HEK293 (cell line): ENCODE data around the gene TLE2.

Experiments
- CTCF ChIA-PET: fragments of 350-600 bp; formaldehyde crosslinking; extraction: SDS; loops from one replicate; lab custom pipeline; 2021; ENCODE audit warnings: antibody characterized with exemption; lab: Yijun Ruan, JAX
- POLR2A ChIA-PET: fragments of 300-600 bp; formaldehyde crosslinking; extraction: SDS; loops from one replicate; lab custom pipeline; 2020; ENCODE audit warnings: antibody characterized with exemption, inconsistent platforms; lab: Yijun Ruan, JAX
- H3K27ac ChIP-seq: fragments of 200-500 bp; sonication (Bioruptor generic); 2 replicates; pipeline ENCODE4 v1.5.1; 2014; ENCODE audit warnings: low read depth, low read length, control low read depth, inconsistent platforms; ENCODE audit errors: extremely low read depth
- H3K36me3 ChIP-seq, 2 experiments: fragments of 200-500 bp in 1 of 2; sonication (Bioruptor generic) in 1 of 2; 1 replicate in 1 of 2; 2 replicates in 1 of 2; pipeline ENCODE4 v1.5.1; 2014 to 2017; ENCODE audit warnings: inconsistent platforms in 2 of 2, low read length in 2 of 2; ENCODE audit not compliant: control insufficient read depth in 2 of 2, insufficient read depth in 1 of 2
- H3K4me1 ChIP-seq: fragments of 200-500 bp; sonication (Bioruptor generic); 2 replicates; pipeline ENCODE4 v1.5.1; 2014; ENCODE audit warnings: mild to moderate bottlenecking, low read length, inconsistent platforms; ENCODE audit not compliant: control insufficient read depth, insufficient read depth
- H3K4me3 ChIP-seq: 2 replicates; pipeline ENCODE4 v1.5.1; 2011; ENCODE audit warnings: low read depth, mild to moderate bottlenecking, control low read depth, low read length, moderate library complexity
- H3K9me3 ChIP-seq: fragments of 200-500 bp; sonication (Bioruptor generic); 2 replicates; pipeline ENCODE4 v1.5.1; 2014; ENCODE audit warnings: low read depth, low read length, inconsistent platforms; ENCODE audit not compliant: control insufficient read depth, insufficient read depth
- GLI2 ChIP-seq: fragments of 450-650 bp; formaldehyde crosslinking; IDR thresholded peaks from 2 replicates; pipeline ENCODE4; 2017; ENCODE audit warnings: missing biosample characterization, missing genetic modification characterization, low read depth, borderline replicate concordance
- GLIS1 ChIP-seq: fragments of 450-650 bp; formaldehyde crosslinking; IDR thresholded peaks from 2 replicates; pipeline ENCODE4 v1.5.1; 2016; ENCODE audit warnings: missing biosample characterization, missing genetic modification characterization
- IKZF3 ChIP-seq: fragments of 450-650 bp; IDR thresholded peaks from 2 replicates; pipeline ENCODE4 v1.5.0; 2018; ENCODE audit warnings: missing biosample characterization, mild to moderate bottlenecking, missing genetic modification characterization, moderate library complexity
- PRDM4 ChIP-seq: fragments of 450-650 bp; formaldehyde crosslinking; IDR thresholded peaks from 2 replicates; pipeline ENCODE4 v1.5.1; 2017; ENCODE audit warnings: missing biosample characterization, missing genetic modification characterization
- ZBTB17 ChIP-seq: fragments of 450-650 bp; formaldehyde crosslinking; IDR thresholded peaks from 2 replicates; pipeline ENCODE4 v1.5.1; 2016; ENCODE audit warnings: missing biosample characterization, missing genetic modification characterization
- ZBTB20 ChIP-seq: fragments of 450-650 bp; formaldehyde crosslinking; IDR thresholded peaks from 2 replicates; pipeline ENCODE4 v1.5.1; 2016; ENCODE audit warnings: missing biosample characterization, missing genetic modification characterization
- ZBTB26 ChIP-seq: fragments of 450-650 bp; formaldehyde crosslinking; optimal IDR thresholded peaks from 2 replicates; pipeline ENCODE3; 2016; ENCODE audit warnings: missing biosample characterization, mild to moderate bottlenecking, missing genetic modification characterization
- ZBTB8A ChIP-seq: fragments of 450-650 bp; formaldehyde crosslinking; IDR thresholded peaks from 2 replicates; pipeline ENCODE4 v1.5.1; 2016; ENCODE audit warnings: missing biosample characterization, missing genetic modification characterization
- ZNF202 ChIP-seq: fragments of 450-650 bp; formaldehyde crosslinking; IDR thresholded peaks from 2 replicates; pipeline ENCODE4 v1.5.1; 2016; ENCODE audit warnings: missing biosample characterization, missing genetic modification characterization, borderline replicate concordance
- ZNF239 ChIP-seq: fragments of 450-650 bp; formaldehyde crosslinking; IDR thresholded peaks from 2 replicates; pipeline ENCODE4 v1.5.1; 2016; ENCODE audit warnings: missing biosample characterization, missing genetic modification characterization
- ZNF311 ChIP-seq: fragments of 450-650 bp; formaldehyde crosslinking; IDR thresholded peaks from 2 replicates; pipeline ENCODE4 v1.5.1; 2017; ENCODE audit warnings: missing biosample characterization, missing genetic modification characterization, borderline replicate concordance
- ZNF350 ChIP-seq: fragments of 450-650 bp; formaldehyde crosslinking; IDR thresholded peaks from 2 replicates; pipeline ENCODE4 v1.5.0; 2017; ENCODE audit warnings: missing biosample characterization, mild to moderate bottlenecking, missing genetic modification characterization
- ZNF37A ChIP-seq: fragments of 450-650 bp; IDR thresholded peaks from 2 replicates; pipeline ENCODE4 v1.5.1; 2018; ENCODE audit warnings: missing biosample characterization, missing genetic modification characterization
- ZNF391 ChIP-seq: fragments of 450-650 bp; formaldehyde crosslinking; IDR thresholded peaks from 2 replicates; pipeline ENCODE4 v1.5.1; 2016; ENCODE audit warnings: low read depth, missing biosample characterization, missing genetic modification characterization, borderline replicate concordance
- ZNF571 ChIP-seq: fragments of 450-650 bp; formaldehyde crosslinking; IDR thresholded peaks from 2 replicates; pipeline ENCODE4 v1.5.0; 2017; ENCODE audit warnings: missing biosample characterization, missing genetic modification characterization
- ZNF629 ChIP-seq: fragments of 450-650 bp; formaldehyde crosslinking; IDR thresholded peaks from 2 replicates; pipeline ENCODE4 v1.5.1; 2017; ENCODE audit warnings: missing biosample characterization, missing genetic modification characterization
- ZNF768 ChIP-seq: fragments of 450-650 bp; formaldehyde crosslinking; IDR thresholded peaks from 2 replicates; pipeline ENCODE4 v1.5.1; 2018; ENCODE audit warnings: missing biosample characterization, mild to moderate bottlenecking, missing genetic modification characterization
- TF ChIP-seq, protein P1 (sequence below): fragments of 450-650 bp; formaldehyde crosslinking; IDR thresholded peaks from 2 replicates; pipeline ENCODE4 v1.5.1; 2017; ENCODE audit warnings: missing biosample characterization, mild to moderate bottlenecking, missing genetic modification characterization, moderate library complexity
- TF ChIP-seq, protein P2 (sequence below): fragments of 450-650 bp; formaldehyde crosslinking; IDR thresholded peaks from 2 replicates; pipeline ENCODE4 v1.5.1; 2016; ENCODE audit warnings: missing biosample characterization, missing genetic modification characterization
- TF ChIP-seq, protein P3 (sequence below): fragments of 450-650 bp; formaldehyde crosslinking; IDR thresholded peaks from 2 replicates; pipeline ENCODE4 v1.5.1; 2016; ENCODE audit warnings: missing biosample characterization, missing genetic modification characterization

TLE2 gene

GRCh38 chr19:3058009-3058820, 29.1 kb upstream of the TLE2 start:
- CTCF ChIA-PET = no interaction called here
- H3K4me3 ChIP-seq = no peak overlapping the region
- POLR2A ChIA-PET = interaction anchor here (1.0 to 1.3 kb wide), 2 partner anchors 22 to 108 kb away, joined by 3 to 4 read pairs; no protein-coding TSS in a partner anchor
- TF ChIP-seq ZNF768 = peak; percentile 91
- no peak for TF ChIP-seq ZNF571 (tag by site-specific recombination)
- peak; percentile 93 for TF ChIP-seq PRDM4 (tag by site-specific recombination)
- peak; percentile 40 for TF ChIP-seq GLIS1 (tag by site-specific recombination)
- TF ChIP-seq, all 188 proteins: peak for 3
- 0 out of 2 replicates have a peak overlapping the region, but pooled peaks have one; percentile 76 for H3K27ac ChIP-seq
- H3K4me1 ChIP-seq = peaks cover 20% of the 10 kb centered on the region
- H3K9me3 ChIP-seq = no peaks in the 10 kb centered on the region
- peaks cover 11 to 65% of the 10 kb centered on the region in 2 experiments for H3K36me3 ChIP-seq

DNA sequence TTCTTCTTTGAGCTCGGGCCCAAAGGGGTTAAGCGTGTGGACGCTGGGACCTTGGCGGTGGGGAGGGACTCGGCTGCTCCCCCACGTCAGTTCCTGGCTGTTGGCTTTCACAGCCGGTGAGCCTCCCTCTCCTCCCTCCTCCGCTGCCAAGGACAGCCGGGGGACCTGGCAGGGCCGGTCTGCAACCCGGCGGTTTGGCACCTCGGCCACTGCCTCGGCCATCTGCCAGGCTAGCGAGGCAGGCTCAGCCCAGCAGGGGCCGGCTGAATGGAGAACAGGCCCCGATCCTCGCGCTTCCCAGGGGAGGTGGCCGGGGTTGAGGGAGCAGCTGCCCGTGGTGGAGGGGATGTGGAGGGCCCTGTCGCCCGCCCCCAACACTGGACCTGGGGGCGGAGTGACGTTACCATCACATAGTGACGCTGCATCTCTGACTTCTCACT, 28.2 kb upstream of the TLE2 start:
- Histone ChIP-seq H3K36me3 (peaks cover 11 to 67% of the 10 kb centered on the region in 2 experiments), H3K4me1 (peaks cover 20% of the 10 kb centered on the region), H3K27ac (peak overlapping the region; percentile 76; the same call in 1 of the 2 replicates), H3K9me3 (no peaks in the 10 kb centered on the region), H3K4me3 (no peak overlapping the region)
- ChIA-PET CTCF (no interaction called here), POLR2A (interaction anchor here (1.0 to 1.8 kb wide), 3 partner anchors 21 to 107 kb away, joined by 3 to 31 read pairs (median 4); no protein-coding TSS in a partner anchor)
- TF ChIP-seq, protein P1, sequence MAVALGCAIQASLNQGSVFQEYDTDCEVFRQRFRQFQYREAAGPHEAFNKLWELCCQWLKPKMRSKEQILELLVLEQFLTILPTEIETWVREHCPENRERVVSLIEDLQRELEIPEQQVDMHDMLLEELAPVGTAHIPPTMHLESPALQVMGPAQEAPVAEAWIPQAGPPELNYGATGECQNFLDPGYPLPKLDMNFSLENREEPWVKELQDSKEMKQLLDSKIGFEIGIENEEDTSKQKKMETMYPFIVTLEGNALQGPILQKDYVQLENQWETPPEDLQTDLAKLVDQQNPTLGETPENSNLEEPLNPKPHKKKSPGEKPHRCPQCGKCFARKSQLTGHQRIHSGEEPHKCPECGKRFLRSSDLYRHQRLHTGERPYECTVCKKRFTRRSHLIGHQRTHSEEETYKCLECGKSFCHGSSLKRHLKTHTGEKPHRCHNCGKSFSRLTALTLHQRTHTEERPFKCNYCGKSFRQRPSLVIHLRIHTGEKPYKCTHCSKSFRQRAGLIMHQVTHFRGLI (tag by site-specific recombination) = peak; percentile 39; the same call in 1 of the 2 replicates
- TF ChIP-seq ZNF391 (tag by site-specific recombination) (0 out of 2 replicates have a peak, but pooled peaks have one; percentile 23), ZNF239 (no peak), GLI2 (no peak), ZNF350 (tag by site-specific recombination) (no peak), ZNF37A (tag by site-specific recombination) (no peak), ZBTB8A (tag by site-specific recombination) (peak; percentile 75), ZNF202 (no peak), ZBTB20 (tag by site-specific recombination) (0 out of 2 replicates have a peak, but pooled peaks have one; percentile 47), ZNF629 (peak; percentile 94), ZNF311 (tag by site-specific recombination) (no peak), IKZF3 (tag by site-specific recombination) (peak; percentile 44; the same call in 1 of the 2 replicates), ZBTB26 (tag by site-specific recombination) (peak; percentile 17), ZBTB17 (tag by site-specific recombination) (peak; percentile 67; the same call in 1 of the 2 replicates)
- TF ChIP-seq, protein P2, sequence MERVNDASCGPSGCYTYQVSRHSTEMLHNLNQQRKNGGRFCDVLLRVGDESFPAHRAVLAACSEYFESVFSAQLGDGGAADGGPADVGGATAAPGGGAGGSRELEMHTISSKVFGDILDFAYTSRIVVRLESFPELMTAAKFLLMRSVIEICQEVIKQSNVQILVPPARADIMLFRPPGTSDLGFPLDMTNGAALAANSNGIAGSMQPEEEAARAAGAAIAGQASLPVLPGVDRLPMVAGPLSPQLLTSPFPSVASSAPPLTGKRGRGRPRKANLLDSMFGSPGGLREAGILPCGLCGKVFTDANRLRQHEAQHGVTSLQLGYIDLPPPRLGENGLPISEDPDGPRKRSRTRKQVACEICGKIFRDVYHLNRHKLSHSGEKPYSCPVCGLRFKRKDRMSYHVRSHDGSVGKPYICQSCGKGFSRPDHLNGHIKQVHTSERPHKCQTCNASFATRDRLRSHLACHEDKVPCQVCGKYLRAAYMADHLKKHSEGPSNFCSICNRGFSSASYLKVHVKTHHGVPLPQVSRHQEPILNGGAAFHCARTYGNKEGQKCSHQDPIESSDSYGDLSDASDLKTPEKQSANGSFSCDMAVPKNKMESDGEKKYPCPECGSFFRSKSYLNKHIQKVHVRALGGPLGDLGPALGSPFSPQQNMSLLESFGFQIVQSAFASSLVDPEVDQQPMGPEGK (tag by site-specific recombination) = peak; percentile 90
- TF ChIP-seq, protein P3, sequence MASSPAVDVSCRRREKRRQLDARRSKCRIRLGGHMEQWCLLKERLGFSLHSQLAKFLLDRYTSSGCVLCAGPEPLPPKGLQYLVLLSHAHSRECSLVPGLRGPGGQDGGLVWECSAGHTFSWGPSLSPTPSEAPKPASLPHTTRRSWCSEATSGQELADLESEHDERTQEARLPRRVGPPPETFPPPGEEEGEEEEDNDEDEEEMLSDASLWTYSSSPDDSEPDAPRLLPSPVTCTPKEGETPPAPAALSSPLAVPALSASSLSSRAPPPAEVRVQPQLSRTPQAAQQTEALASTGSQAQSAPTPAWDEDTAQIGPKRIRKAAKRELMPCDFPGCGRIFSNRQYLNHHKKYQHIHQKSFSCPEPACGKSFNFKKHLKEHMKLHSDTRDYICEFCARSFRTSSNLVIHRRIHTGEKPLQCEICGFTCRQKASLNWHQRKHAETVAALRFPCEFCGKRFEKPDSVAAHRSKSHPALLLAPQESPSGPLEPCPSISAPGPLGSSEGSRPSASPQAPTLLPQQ (tag by site-specific recombination) = 0 out of 2 replicates have a peak, but pooled peaks have one; percentile 34
